Inflammatory macrophage (primary cell): ENCODE data around the gene ZDHHC9.
A peak's percentile ranks its signal among the peaks of the same experiment; 100 is the strongest.

Experiments used
- DNase-seq, 2 donors: peaks; one replicate each; pipeline ENCODE4 v3.0.0-alpha.2; 2020 to 2022

The ZDHHC9 gene

GRCh38 chrX:129818123-129818522 lies 25.6 kb downstream of the ZDHHC9 start:
- DNase-seq, result no peak

GRCh38 chrX:129813662-129814368 lies 29.9 kb downstream of the ZDHHC9 start:
- DNase-seq, result peak; percentile 50 to 57

DNA sequence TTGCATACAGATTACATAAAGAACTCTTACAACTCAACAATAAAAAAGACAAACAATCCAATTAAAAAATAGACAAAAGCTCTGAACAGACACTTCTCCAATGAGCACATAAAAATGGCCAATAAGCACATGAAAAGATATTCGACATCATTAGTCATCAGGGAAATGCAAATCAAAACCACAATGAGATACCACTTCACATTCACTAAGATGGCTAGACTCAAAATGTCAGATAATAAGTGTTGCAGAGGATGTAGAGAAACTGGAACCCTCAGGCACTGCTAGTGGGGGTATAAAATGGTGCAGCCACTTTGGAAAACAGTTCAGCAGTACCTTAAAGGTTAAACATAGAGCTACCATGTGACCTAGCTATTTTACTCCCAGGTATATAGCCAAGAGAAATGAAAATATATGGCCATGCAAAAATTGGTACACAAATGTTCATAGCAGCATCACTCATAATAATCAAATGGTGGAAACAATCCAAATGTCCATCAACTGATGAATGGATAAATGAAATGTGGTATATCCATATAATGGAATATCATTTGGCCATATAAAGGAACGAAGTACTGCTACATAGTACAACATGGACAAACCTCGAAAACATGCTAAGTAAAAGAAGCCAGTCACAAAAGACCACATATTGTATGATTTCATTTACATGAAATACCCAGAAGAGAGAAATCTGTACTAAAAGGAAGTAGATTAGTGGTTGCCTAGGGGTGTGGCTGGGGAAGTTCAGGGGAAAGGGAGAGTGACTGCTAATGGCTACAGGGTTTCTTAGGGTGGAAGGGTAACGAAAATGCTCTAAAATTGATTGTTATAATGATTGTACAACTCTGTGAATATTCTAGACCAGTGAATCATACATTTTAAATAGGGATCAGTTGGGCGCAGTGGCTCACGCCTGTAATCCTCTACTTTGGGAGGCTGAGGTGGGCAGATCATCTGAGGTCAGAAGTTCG lies 34.6 kb downstream of the ZDHHC9 start:
- peak; percentile 44 to 67 for DNase-seq

- peak in 1 of 2 donors; percentile 53 for DNase-seq
These were observed 35.4 kb downstream of the ZDHHC9 start for GRCh38 chrX:129808158-129808828.

DNA sequence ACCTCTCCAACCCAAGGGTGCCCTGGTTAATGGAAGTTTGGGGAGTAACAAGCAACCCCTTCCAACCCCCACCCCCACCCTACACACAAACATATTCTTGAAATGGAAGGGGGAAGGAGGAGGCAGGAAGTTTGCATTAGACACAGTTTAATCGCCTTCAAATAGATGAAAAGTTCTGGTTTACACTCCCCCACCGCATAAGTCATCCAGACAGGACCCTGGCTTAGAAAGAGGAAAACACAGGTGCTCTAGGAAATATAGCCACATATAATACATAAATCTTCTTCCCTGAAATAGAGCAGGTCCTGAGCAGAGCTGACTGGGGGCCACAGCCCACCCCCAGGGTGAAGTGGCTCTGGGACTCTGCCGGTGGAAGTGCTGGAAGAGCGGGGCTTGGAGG lies 38.9 kb downstream of the ZDHHC9 start:
- no peak for DNase-seq

DNA sequence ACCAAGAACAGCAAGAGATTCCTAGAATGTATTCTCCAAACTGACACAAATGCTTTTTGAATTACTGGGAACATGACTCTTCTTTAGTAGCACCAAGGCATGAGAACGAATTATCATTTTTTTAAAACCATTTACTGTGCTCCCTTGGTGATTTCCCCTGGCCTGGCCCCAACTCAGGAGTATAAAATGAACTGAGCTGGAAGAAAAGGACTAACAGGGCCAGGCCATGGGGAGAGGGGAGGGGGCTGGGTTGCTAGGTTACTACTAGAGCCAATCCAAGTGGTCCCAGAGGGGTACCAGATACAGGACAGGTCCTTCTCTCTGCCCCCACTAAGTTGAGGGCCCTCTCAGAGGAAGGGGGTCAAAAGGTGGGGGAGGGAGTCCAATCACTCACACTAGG lies 40.8 kb downstream of the ZDHHC9 start:
- DNase-seq, result no peak

DNA sequence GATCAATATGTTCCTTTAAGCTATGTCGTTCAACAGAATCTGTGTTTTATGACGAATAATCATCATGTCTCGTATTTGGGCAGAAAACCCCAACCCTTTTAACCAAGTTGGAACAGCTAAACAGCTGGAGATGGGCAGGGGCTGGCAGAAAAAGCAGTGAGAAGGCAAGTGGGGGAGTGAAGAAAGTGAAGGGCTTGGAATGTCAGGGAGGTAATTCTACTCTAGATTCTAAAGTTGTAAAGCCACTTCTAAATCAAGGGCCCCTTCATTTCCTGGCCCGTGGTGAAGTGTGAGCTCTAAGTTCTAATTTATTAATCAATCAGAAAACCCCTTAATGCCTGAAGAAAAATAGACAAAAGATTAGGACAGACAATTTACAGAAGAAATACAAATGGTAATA lies 43.5 kb downstream of the ZDHHC9 start:
- DNase-seq, result no peak

GRCh38 chrX:129798888-129799287 lies 44.8 kb downstream of the ZDHHC9 start:
- DNase-seq, result peak; percentile 17 to 50

DNA sequence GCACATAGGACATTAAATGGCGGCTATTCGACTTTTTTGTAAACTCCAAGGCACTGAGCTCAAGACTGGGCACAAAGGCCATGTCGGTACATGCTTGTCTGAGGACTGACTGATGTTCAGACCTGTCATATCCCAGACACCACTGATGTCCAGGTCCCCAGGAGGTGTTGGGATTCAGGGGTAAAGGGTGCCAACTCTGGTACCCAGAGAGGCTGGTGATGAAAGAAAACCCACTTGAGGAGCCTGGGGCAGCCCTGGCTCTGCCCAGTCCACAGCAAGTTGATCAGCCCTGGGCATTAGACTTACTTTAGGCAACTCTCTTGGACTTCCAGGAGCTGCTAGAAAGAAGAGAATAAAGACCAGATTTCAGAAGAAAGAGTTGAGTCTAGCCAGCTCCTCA lies 45.2 kb downstream of the ZDHHC9 start:
- DNase-seq, result no peak

- no peak for DNase-seq
These were observed 46.3 kb downstream of the ZDHHC9 start for GRCh38 chrX:129797251-129797906.

- DNase-seq, result no peak
These were observed 48.1 kb downstream of the ZDHHC9 start for GRCh38 chrX:129795584-129795983.

- no peak for DNase-seq
These were observed 50.0 kb downstream of the ZDHHC9 start for GRCh38 chrX:129793604-129794191.

GRCh38 chrX:129792586-129793291 lies 50.9 kb downstream of the ZDHHC9 start:
- DNase-seq, result no peak

GRCh38 chrX:129791961-129792570 lies 51.6 kb downstream of the ZDHHC9 start:
- no peak for DNase-seq

DNA sequence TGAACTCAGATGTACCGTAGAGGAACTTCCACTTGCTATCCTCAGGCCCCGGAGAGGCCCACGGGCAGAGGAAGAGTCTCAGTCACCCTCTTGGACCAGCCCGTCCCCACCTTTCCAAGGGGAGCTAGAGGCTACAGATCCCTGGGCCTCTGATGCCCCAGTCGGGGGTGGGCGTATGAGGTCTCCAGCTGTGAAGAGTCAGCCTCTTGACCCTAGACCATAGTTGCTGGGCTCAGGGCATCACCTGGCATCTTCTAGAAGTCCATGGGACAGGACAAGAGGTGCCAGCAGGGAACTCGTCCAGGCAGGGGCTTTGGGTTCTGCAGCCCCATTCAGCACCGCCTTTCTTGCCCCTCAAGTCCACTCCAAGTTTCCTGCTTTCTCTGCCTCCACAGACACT lies 52.4 kb downstream of the ZDHHC9 start:
- no peak for DNase-seq

DNA sequence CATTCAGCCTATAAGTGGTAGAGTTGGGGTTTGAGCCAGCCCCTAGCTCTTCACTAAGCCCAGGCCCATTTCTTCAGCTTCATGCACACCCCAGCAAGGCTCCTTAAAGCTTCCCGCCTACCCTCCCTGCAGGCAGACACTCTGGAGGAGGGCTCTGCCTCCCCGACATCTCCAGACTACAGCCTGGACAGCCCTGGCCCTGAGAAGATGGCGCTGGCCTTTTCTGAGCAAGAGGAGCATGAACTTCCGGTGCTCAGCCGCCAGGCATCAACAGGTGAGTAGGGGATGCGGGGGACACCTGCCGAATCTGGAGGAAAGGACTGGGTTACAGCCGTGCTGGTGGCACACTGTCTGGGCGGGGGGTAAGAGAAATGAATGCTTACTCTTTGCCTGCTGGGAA lies 52.9 kb downstream of the ZDHHC9 start:
- no peak for DNase-seq

DNA sequence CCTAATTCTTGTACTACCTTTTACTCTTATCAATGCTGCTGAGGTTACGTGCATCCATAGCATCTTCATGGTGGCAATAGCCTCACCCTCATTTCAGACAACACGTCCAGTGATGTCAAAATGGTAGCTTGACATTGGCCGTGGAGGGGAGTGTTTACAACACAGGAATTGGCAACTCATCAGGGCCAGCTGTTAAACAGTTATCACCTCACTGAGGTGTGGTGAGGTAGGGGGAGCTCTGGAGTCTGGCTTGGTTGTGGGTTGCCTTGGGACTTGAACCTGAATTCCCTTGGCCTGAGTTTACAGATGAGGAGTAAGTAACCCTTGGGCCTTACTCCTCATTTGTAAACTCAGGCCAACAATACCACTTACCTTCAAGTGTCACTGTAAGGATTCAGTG lies 53.5 kb downstream of the ZDHHC9 start:
- DNase-seq, result no peak

- DNase-seq, result no peak
These were observed 55.2 kb downstream of the ZDHHC9 start for GRCh38 chrX:129788527-129788926.

GRCh38 chrX:129787336-129788055 lies 56.2 kb downstream of the ZDHHC9 start:
- DNase-seq, result no peak

DNA sequence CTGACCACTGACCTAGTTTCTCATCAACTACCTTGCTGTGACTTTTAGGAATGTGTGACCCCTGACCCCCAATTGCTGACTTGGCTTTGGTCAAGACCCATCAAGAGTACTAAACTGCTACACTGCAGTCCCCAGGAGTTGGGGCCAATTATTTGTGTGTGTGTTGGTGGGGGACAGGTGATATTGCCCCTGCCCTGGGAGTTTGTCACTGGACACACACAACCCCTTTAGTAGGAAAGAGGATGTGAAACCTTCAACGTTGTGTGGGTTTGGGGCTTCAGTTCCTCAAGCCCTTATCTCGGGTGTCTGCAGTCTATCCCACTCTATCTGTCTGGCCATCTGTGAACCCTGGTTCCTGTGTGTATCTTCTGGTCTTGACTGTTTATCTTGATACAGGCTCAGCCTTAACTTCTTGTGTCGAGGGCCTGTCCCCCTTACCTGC lies 57.5 kb downstream of the ZDHHC9 start:
- DNase-seq, result peak; percentile 33 to 69
